Esophagus squamous epithelium (tissue), 5 donors: Measurements from ENCODE around the gene ADAMTSL3. TPM values are rescaled to one million over a fixed set of nuclear protein-coding genes. Genes with fewer than 3 reads are reported as not detected.

ENCODE experiments used
- DNase-seq: peaks from one replicate; lab custom pipeline; 2025; lab: John Stamatoyannopoulos, UW
- H3K27ac ChIP-seq, 4 donors: fragments of 200-600 bp; sonication (generic); one replicate each; pipeline ENCODE4 v1.5.1; 2016 to 2019; ENCODE audit warnings: mild to moderate bottlenecking in 1 of 4
- H3K27me3 ChIP-seq, 4 donors: fragments of 200-600 bp; sonication (generic); 1 replicate in 3 of 4; 2 replicates in 1 of 4; pipeline versions ENCODE4 v1.5.1 to v1.6.0; 2017 to 2021; ENCODE audit warnings: antibody characterized with exemption in 1 of 4
- H3K36me3 ChIP-seq, 3 donors: fragments of 200-600 bp; sonication (generic); one replicate each; pipeline ENCODE4 v1.5.1; 2016 to 2019
- H3K4me1 ChIP-seq, 3 donors: fragments of 200-600 bp; sonication (generic); one replicate each; pipeline ENCODE4 v1.5.1; 2017 to 2019
- H3K4me3 ChIP-seq, 4 donors: fragments of 200-600 bp; sonication (generic); 1 replicate in 3 of 4; 2 replicates in 1 of 4; pipeline ENCODE4 v1.5.1; 2016 to 2019; ENCODE audit warnings: mild to moderate bottlenecking in 2 of 4, moderate library complexity in 1 of 4
- H3K9me3 ChIP-seq, 3 donors: fragments of 200-600 bp; sonication (generic); one replicate each; pipeline ENCODE4 v1.5.1; 2016 to 2019
- POLR2A ChIP-seq, 4 donors: fragments of 450-650 bp; IDR thresholded peaks; one replicate each; pipeline ENCODE4 v1.6.1; 2017; ENCODE audit warnings: antibody characterized with exemption in 4 of 4, mild to moderate bottlenecking in 4 of 4, moderate library complexity in 3 of 4
- WGBS, 2 donors: methylation state at CpG; one replicate each; pipeline ENCODE4 v1.1.5; 2018; 5-methylcytosine and 5-hydroxymethylcytosine counted together
- intact Hi-C: fragments of 100-400 bp; cut with DNase I; formaldehyde crosslinking; loops from one replicate; pipeline ENCODE4 v1.15.0; 2022
- total RNA-seq, 4 donors: library from RNA; depleted of rRNA; stranded (reverse); fragments of >200 nt; gene quantifications; one replicate each; pipeline ENCODE4 v1.1.0, GENCODE V29; 2016
- TF ChIP-seq, protein P1 (sequence below), 6 experiments: fragments of 450-650 bp in 4 of 6; fragments of 200-600 bp in 2 of 6; sonication (generic) in 2 of 6; IDR thresholded peaks; one replicate each; pipeline ENCODE4 v1.5.1; 2016 to 2019; ENCODE audit warnings: antibody characterized with exemption in 6 of 6, mild to moderate bottlenecking in 4 of 6, moderate library complexity in 4 of 6
- donor health status: DM: yes; HTN: yes; CAD: no.

Gene ADAMTSL3
- total RNA-seq, 4 donors from 2014 or later, result 0.11 to 3.2 (median 0.79) TPM

DNA sequence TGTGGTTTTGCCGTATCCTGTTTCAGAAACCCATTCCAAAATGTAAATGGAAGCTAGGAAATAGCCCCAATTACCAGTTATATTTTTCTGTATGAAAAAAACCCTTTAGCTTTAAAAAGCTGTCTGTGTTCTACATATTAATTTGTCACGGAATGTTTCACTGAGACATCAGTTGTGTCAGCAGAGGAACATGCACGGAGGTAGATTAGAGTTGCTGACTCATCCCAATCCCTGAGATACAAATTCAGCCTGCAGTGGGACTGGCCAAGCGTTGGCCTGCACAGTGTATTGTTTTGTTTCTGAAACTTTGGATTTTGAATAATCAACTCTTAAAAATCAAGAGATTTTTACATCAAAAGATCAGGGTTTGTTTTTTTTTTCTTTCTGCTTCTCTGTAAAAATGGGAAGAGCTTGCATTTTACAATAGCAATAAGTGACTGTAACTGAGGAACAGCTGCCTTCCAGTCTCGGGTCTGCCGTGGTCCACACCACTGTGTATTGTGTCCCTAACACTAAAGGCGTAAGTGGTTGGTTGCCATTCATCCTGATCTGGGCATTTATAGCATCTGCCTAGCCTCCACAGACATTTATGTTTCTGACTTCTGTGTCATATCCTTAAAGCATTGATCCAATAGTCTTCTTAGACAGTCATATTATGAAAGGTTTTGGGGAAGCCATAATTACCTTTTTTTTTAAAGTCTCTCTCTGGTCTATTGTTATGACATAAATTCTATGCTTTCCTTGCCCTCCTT, 218.1 kb downstream of the ADAMTSL3 start:
- Histone ChIP-seq H3K4me1 (no peaks in the 10 kb centered on the region), H3K4me3 (no peak overlapping the region), H3K9me3 (no peaks in the 10 kb centered on the region), H3K36me3 (no peaks in the 10 kb centered on the region), H3K27ac (no peak overlapping the region), H3K27me3 (no peaks in the 10 kb centered on the region)
- 46 to 47% methylated on average over 7 of the region's 7 CpGs for WGBS, 2 donors
- DNase-seq, result no peak
- intact Hi-C loops, result no loop called here
- no peak for TF ChIP-seq POLR2A (IDR thresholded peaks at IDR 0.05)
- TF ChIP-seq, protein P1, sequence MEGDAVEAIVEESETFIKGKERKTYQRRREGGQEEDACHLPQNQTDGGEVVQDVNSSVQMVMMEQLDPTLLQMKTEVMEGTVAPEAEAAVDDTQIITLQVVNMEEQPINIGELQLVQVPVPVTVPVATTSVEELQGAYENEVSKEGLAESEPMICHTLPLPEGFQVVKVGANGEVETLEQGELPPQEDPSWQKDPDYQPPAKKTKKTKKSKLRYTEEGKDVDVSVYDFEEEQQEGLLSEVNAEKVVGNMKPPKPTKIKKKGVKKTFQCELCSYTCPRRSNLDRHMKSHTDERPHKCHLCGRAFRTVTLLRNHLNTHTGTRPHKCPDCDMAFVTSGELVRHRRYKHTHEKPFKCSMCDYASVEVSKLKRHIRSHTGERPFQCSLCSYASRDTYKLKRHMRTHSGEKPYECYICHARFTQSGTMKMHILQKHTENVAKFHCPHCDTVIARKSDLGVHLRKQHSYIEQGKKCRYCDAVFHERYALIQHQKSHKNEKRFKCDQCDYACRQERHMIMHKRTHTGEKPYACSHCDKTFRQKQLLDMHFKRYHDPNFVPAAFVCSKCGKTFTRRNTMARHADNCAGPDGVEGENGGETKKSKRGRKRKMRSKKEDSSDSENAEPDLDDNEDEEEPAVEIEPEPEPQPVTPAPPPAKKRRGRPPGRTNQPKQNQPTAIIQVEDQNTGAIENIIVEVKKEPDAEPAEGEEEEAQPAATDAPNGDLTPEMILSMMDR (IDR thresholded peaks at IDR 0.05), result no peak

DNA sequence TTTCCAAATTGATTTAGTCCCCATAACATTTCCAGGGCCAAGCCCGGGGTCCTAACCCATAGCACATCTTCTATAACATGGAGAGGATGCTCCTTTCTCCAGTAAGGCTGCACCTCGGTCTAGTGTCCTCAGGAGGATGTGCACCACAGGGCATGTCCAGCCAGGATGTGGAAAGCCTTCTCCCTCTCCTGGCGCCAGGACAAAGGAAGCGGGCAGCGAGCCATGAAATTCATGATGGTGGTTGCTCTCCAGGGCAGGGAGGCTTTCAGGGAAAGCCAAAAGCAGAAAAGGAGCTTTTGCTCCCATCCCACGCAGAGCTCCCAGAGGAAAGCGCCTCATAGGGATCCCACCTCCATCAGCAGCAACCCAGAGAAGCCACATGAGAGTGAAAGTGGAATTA, 220.0 kb downstream of the ADAMTSL3 start:
- Histone ChIP-seq H3K9me3 (no peaks in the 10 kb centered on the region), H3K4me1 (no peaks in the 10 kb centered on the region), H3K27ac (no peak overlapping the region), H3K4me3 (no peak overlapping the region), H3K36me3 (no peaks in the 10 kb centered on the region), H3K27me3 (no peaks in the 10 kb centered on the region)
- DNase-seq, result no peak
- intact Hi-C loops, result no loop called here
- 69 to 84% methylated on average over 3 to 6 of the region's 7 CpGs for WGBS, 2 donors
- TF ChIP-seq, protein P1 (IDR thresholded peaks at IDR 0.05), result no peak
- TF ChIP-seq POLR2A (IDR thresholded peaks at IDR 0.05), result no peak

DNA sequence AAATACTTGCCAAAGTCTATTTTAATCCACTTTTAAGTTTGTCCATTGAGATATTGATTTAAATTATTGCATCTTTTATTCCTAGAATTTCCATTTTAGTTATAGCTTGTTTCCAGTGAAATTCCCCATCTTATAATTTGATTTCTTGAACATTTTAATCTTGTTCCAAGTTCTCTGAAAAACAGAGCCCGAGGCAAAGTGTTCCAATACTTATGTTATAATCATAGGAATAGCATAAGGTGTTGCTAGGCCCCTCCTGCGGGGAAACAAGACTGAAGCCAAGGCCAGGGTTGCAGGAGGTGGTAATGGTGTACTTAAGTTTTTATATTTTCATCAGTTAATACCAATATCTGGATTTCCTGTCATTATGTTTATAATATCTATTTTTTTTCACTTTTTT, 226.6 kb downstream of the ADAMTSL3 start:
- Histone ChIP-seq H3K27me3 (no peaks in the 10 kb centered on the region), H3K27ac (no peak overlapping the region), H3K4me3 (no peak overlapping the region), H3K36me3 (no peaks in the 10 kb centered on the region), H3K9me3 (no peaks in the 10 kb centered on the region), H3K4me1 (no peaks in the 10 kb centered on the region)
- no peak for TF ChIP-seq POLR2A (IDR thresholded peaks at IDR 0.05)
- TF ChIP-seq, protein P1 (IDR thresholded peaks at IDR 0.05), result no peak
- DNase-seq, result no peak
- WGBS, 2 donors, result 52 to 57% methylated on average over 2 of the region's 2 CpGs
- intact Hi-C loops, result no loop called here

DNA sequence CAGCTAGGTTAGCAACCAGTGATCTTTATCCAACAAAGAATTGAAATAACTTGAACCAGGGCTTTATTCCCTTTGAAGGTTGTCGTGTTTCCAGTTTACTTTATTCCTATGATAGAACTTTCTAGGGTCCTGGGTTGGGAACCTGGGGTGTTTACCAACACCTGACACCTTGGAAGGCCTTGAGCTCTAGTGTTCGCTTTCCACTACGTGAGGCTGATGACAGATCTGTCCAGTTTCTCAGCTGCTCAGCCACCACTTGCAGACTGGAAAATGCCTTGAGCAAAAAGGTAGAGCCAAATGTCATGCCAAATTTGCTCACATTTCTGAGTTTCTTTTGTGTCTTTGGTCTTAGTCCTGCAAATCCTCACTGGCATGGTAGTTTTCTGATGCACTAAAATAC, 227.2 kb downstream of the ADAMTSL3 start:
- Histone ChIP-seq H3K4me1 (no peaks in the 10 kb centered on the region), H3K4me3 (no peak overlapping the region), H3K9me3 (no peaks in the 10 kb centered on the region), H3K27ac (no peak overlapping the region), H3K27me3 (no peaks in the 10 kb centered on the region), H3K36me3 (no peaks in the 10 kb centered on the region)
- 55 to 90% methylated on average over 3 of the region's 3 CpGs for WGBS, 2 donors
- TF ChIP-seq POLR2A (IDR thresholded peaks at IDR 0.05), result no peak
- TF ChIP-seq, protein P1 (IDR thresholded peaks at IDR 0.05), result no peak
- DNase-seq, result no peak
- intact Hi-C loops, result no loop called here

DNA sequence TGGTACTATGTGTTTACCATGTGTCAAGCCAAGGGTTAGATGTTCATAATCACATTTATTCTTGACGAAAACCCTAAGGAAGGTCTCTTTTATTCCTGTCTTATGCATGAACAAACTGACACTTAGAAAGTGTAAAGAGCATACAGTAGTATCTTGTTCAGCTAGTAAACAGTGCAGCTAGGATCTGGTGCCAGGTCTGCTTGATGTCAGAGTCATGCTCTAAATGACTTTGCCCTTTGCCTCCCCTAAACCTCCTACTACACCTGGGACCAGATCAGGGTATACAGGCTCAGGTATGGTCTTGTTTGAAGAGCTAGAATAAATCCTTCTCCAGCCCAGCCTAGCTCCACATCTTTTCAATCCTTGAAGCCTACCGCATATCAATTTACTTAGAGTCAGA, 232.4 kb downstream of the ADAMTSL3 start:
- Histone ChIP-seq H3K36me3 (no peaks in the 10 kb centered on the region), H3K9me3 (no peaks in the 10 kb centered on the region), H3K27me3 (no peaks in the 10 kb centered on the region), H3K27ac (no peak overlapping the region), H3K4me1 (peaks cover 0 to 14% (median 0%) of the 10 kb centered on the region in 3 donors), H3K4me3 (no peak overlapping the region)
- TF ChIP-seq, protein P1 (IDR thresholded peaks at IDR 0.05), result no peak
- TF ChIP-seq POLR2A (IDR thresholded peaks at IDR 0.05), result no peak
- intact Hi-C loops, result no loop called here
- no peak for DNase-seq
- 88 to 92% methylated on average over 2 of the region's 2 CpGs for WGBS, 2 donors
